H9 (cell line): Measurements from ENCODE around the gene DTHD1. TPM values are rescaled to one million over a fixed set of nuclear protein-coding genes. Genes with fewer than 3 reads are reported as not detected.

ENCODE experiments used
- DNase-seq: peaks from one replicate; pipeline ENCODE4 v3.0.0-alpha.2; 2017
- H2AFZ ChIP-seq: one replicate; pipeline ENCODE4 v1.6.1; 2013; ENCODE audit warnings: mild to moderate bottlenecking, low read length, control low read depth, moderate library complexity
- H2AK5ac ChIP-seq: 2 replicates; pipeline ENCODE4 v1.6.1; 2013; ENCODE audit warnings: low read length, control low read depth, mixed read lengths; ENCODE audit not compliant: insufficient read length
- H2BK120ac ChIP-seq: one replicate; pipeline ENCODE4 v1.6.1; 2013; ENCODE audit warnings: low read depth, mild to moderate bottlenecking, low read length, control low read depth, inconsistent platforms; ENCODE audit not compliant: poor library complexity, severe bottlenecking
- H2BK12ac ChIP-seq: 2 replicates; pipeline ENCODE4 v1.6.1; 2013; ENCODE audit warnings: low read length, control low read depth, mixed read lengths, low read depth; ENCODE audit not compliant: insufficient read length
- H2BK15ac ChIP-seq: 2 replicates; pipeline ENCODE4 v1.6.1; 2013; ENCODE audit warnings: low read depth, low read length, control low read depth
- H2BK20ac ChIP-seq: one replicate; pipeline ENCODE4 v1.6.1; 2013; ENCODE audit warnings: low read depth, mild to moderate bottlenecking, low read length, control low read depth, inconsistent platforms; ENCODE audit not compliant: poor library complexity, severe bottlenecking
- H2BK5ac ChIP-seq: 2 replicates; pipeline ENCODE4 v1.6.1; 2013; ENCODE audit warnings: low read length, control low read depth, mixed read lengths; ENCODE audit not compliant: insufficient read length
- H3K14ac ChIP-seq: 2 replicates; pipeline ENCODE4 v1.6.1; 2013; ENCODE audit warnings: low read length, control low read depth; ENCODE audit not compliant: insufficient read depth
- H3K18ac ChIP-seq: 2 replicates; pipeline ENCODE4 v1.6.1; 2013; ENCODE audit warnings: low read depth, mild to moderate bottlenecking, mixed read lengths, low read length, control low read depth; ENCODE audit not compliant: insufficient read length
- H3K23ac ChIP-seq: 2 replicates; pipeline ENCODE4 v1.6.1; 2013; ENCODE audit warnings: low read length, control low read depth, mixed read lengths, low read depth; ENCODE audit not compliant: insufficient read length
- H3K23me2 ChIP-seq: 2 replicates; pipeline ENCODE4 v1.6.1; 2013; ENCODE audit warnings: low read depth, mild to moderate bottlenecking, mixed read lengths, low read length, control low read depth; ENCODE audit not compliant: insufficient read length, poor library complexity, severe bottlenecking
- H3K27ac ChIP-seq: 2 replicates; pipeline ENCODE4 v1.5.1; 2013; ENCODE audit warnings: low read length, control low read depth, mixed read lengths, low read depth; ENCODE audit not compliant: insufficient read length
- H3K27me3 ChIP-seq: 2 replicates; pipeline ENCODE4 v1.6.1; 2013; ENCODE audit warnings: low read length, control low read depth, inconsistent platforms; ENCODE audit not compliant: insufficient read depth
- H3K4ac ChIP-seq: 2 replicates; pipeline ENCODE4 v1.6.1; 2013; ENCODE audit warnings: low read depth, mild to moderate bottlenecking, control low read depth, inconsistent platforms, low read length, moderate library complexity
- H3K4me1 ChIP-seq: 2 replicates; pipeline ENCODE4 v1.6.1; 2013; ENCODE audit warnings: low read length, control low read depth, inconsistent platforms; ENCODE audit not compliant: insufficient read depth
- H3K4me2 ChIP-seq: 2 replicates; pipeline ENCODE4 v1.6.1; 2013; ENCODE audit warnings: low read length, control low read depth, mixed read lengths; ENCODE audit not compliant: insufficient read length, insufficient read depth
- H3K56ac ChIP-seq: 2 replicates; pipeline ENCODE4 v1.6.1; 2013; ENCODE audit warnings: low read depth, mild to moderate bottlenecking, mixed read lengths, low read length, control low read depth; ENCODE audit not compliant: insufficient read length
- H3K79me1 ChIP-seq: 2 replicates; pipeline ENCODE4 v1.6.1; 2013; ENCODE audit warnings: low read depth, mild to moderate bottlenecking, moderate library complexity, low read length, control low read depth, inconsistent platforms; ENCODE audit not compliant: insufficient read depth, poor library complexity, severe bottlenecking
- H3K79me2 ChIP-seq: 2 replicates; pipeline ENCODE4 v1.6.1; 2013; ENCODE audit warnings: low read length, control low read depth, inconsistent platforms; ENCODE audit not compliant: insufficient read depth
- H3K9ac ChIP-seq: 2 replicates; pipeline ENCODE4 v1.6.1; 2013; ENCODE audit warnings: low read length, control low read depth, mixed read lengths; ENCODE audit not compliant: insufficient read length; ENCODE audit errors: extremely low read depth
- H3K9me3 ChIP-seq: one replicate; pipeline ENCODE4 v1.6.1; 2013; ENCODE audit warnings: low read depth, low read length, inconsistent platforms; ENCODE audit not compliant: control insufficient read depth
- H3T11ph ChIP-seq: one replicate; pipeline ENCODE4 v1.6.1; 2013; ENCODE audit warnings: mild to moderate bottlenecking, low read length, control low read depth, inconsistent platforms
- H4K20me1 ChIP-seq: one replicate; pipeline ENCODE4 v1.6.1; 2013; ENCODE audit not compliant: control insufficient read depth, insufficient read length, insufficient read depth
- H4K5ac ChIP-seq: 2 replicates; pipeline ENCODE4 v1.6.1; 2013; ENCODE audit warnings: low read depth, mild to moderate bottlenecking, mixed read lengths, low read length, control low read depth; ENCODE audit not compliant: insufficient read length
- H4K8ac ChIP-seq: replicated peaks from 2 replicates; pipeline ENCODE4 v1.6.1; 2013; ENCODE audit warnings: low read length, control low read depth, mixed read lengths, low read depth; ENCODE audit not compliant: insufficient read length
- H4K91ac ChIP-seq: 2 replicates; pipeline ENCODE4 v1.6.1; 2013; ENCODE audit warnings: low read depth, mild to moderate bottlenecking, moderate library complexity, mixed read lengths, low read length, control low read depth; ENCODE audit not compliant: insufficient read length
- H3K27ac Mint-ChIP-seq, 3 experiments: 2 replicates in 2 of 3; 3 replicates in 1 of 3; pipeline ENCODE4 v1.8.0; 2020 to 2021; ENCODE audit warnings: mixed read lengths in 3 of 3, mild to moderate bottlenecking in 1 of 3, moderate library complexity in 1 of 3
- H3K27me3 Mint-ChIP-seq: 2 replicates; pipeline ENCODE4 v1.8.0; 2021; ENCODE audit warnings: low read depth, mild to moderate bottlenecking, moderate library complexity, mixed read lengths
- H3K36me3 Mint-ChIP-seq, 3 experiments: 2 replicates in 2 of 3; 3 replicates in 1 of 3; pipeline ENCODE4 v1.8.0; 2020 to 2021; ENCODE audit warnings: low read depth in 3 of 3, mixed read lengths in 3 of 3; ENCODE audit not compliant: insufficient read depth in 1 of 3
- H3K4me1 Mint-ChIP-seq, 2 experiments: 2 replicates each; pipeline ENCODE4 v1.8.0; 2020; ENCODE audit warnings: mixed read lengths in 2 of 2
- H3K4me3 Mint-ChIP-seq, 2 experiments: 2 replicates in 1 of 2; 3 replicates in 1 of 2; pipeline ENCODE4 v1.8.0; 2020 to 2021; ENCODE audit warnings: mild to moderate bottlenecking in 2 of 2, mixed read lengths in 2 of 2, moderate library complexity in 1 of 2
- H3K9me3 Mint-ChIP-seq, 2 experiments: 2 replicates in 1 of 2; 3 replicates in 1 of 2; pipeline ENCODE4 v1.8.0; 2020; ENCODE audit warnings: mild to moderate bottlenecking in 2 of 2, mixed read lengths in 2 of 2, moderate library complexity in 1 of 2
- CTCF ChIP-seq: fragments of 200-600 bp; sonication (generic); conservative IDR thresholded peaks from 3 replicates; pipeline ENCODE4 v1.8.0; 2021; ENCODE audit warnings: antibody characterized with exemption, mild to moderate bottlenecking
- WGBS: extraction: QIAGEN DNeasy Blood & Tissue Kit; methylation state at CpG from one replicate; pipeline ENCODE4 v1.1.7; 2013; ENCODE audit warnings: missing lambda C conversion rate, low lambda C conversion rate, mixed read lengths; ENCODE audit not compliant: insufficient read length; ENCODE audit errors: extremely low coverage; 5-methylcytosine and 5-hydroxymethylcytosine counted together
- total RNA-seq: library from RNA; stranded (reverse); gene quantifications from 2 replicates; pipeline ENCODE4 v1.2.1, GENCODE V29; 2021

DTHD1 gene
- total RNA-seq, 1 experiment from 2014 or later: not detected

DNA sequence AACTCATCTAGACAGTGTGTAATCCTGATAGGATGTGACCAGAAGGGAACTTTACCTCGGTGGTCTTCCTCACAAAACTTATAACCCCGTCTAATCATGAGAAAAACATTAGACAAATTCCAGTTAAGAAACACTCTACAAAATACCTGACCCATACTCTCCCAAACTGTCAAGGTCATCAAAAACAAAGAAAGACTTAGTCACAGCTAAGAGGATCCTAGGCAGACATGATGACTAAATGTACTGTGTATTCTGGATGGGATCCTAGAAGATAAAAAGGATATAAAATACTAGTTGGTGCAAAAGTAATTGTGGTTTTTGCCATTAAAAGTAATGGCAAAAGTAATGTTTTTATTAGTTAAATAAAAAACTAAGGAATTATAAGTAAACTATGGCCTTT is 81.6 kb downstream of the DTHD1 start:
- no peak overlapping the region for H3K56ac ChIP-seq
- no peaks in the 10 kb centered on the region for H3K36me3 Mint-ChIP-seq
- H3K4me1 ChIP-seq: no peaks in the 10 kb centered on the region
- H3K23me2 ChIP-seq: no peaks in the 10 kb centered on the region
- H4K5ac ChIP-seq: no peak overlapping the region
- H4K91ac ChIP-seq: no peak overlapping the region
- no peaks in the 10 kb centered on the region for H3K79me1 ChIP-seq
- no peak overlapping the region for H2BK12ac ChIP-seq
- no peaks in the 10 kb centered on the region for H3K9me3 ChIP-seq
- TF ChIP-seq CTCF: no peak
- no peaks in the 10 kb centered on the region; the same call in 1 of the 2 replicates for H3K27me3 Mint-ChIP-seq
- no peaks in the 10 kb centered on the region for H3K27me3 ChIP-seq
- H3T11ph ChIP-seq: no peak overlapping the region
- H3K4ac ChIP-seq: no peak overlapping the region
- DNase-seq: no peak
- no peaks in the 10 kb centered on the region for H3K79me2 ChIP-seq
- no peak overlapping the region for H2BK120ac ChIP-seq
- no peak overlapping the region for H3K27ac ChIP-seq
- H3K14ac ChIP-seq: no peak overlapping the region
- no peak overlapping the region for H4K8ac ChIP-seq
- H2BK15ac ChIP-seq: no peak overlapping the region
- no peaks in the 10 kb centered on the region for H3K4me1 Mint-ChIP-seq
- H3K27ac Mint-ChIP-seq: no peak overlapping the region
- H4K20me1 ChIP-seq: no peaks in the 10 kb centered on the region
- no peak overlapping the region for H2AK5ac ChIP-seq
- no CpG with 5 or more reads among the region's 2 CpGs for WGBS
- no peak overlapping the region for H3K9ac ChIP-seq
- H3K9me3 Mint-ChIP-seq: no peaks in the 10 kb centered on the region
- H2BK20ac ChIP-seq: no peak overlapping the region
- no peak overlapping the region for H3K4me3 Mint-ChIP-seq
- no peak overlapping the region for H3K23ac ChIP-seq
- H3K18ac ChIP-seq: no peak overlapping the region
- no peak overlapping the region for H3K4me2 ChIP-seq
- no peak overlapping the region for H2BK5ac ChIP-seq
- no peak overlapping the region for H2AFZ ChIP-seq
